ENCODE results near the gene EDEM1.

DNA sequence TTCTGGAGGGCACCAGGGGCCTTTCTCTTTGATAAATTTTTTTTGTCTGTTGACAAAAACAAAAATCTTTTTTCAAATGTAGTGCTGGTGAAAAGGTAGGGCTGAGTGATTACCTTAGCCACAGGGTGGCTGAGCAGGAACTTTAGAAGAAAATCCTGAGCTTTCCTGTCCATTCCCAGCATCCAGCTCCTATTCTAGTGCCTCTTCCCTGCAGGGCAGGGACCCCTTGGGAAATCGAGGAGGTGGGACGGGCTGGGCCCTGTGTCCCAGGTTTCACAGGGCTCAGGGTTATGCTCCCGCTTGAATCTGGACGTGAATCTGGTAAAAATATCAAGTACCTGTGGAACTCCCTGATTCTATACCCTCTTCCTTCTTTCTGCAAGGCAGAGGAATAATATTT, 31.7 kb downstream of the EDEM1 start:
- TF ChIP-seq, protein P1, sequence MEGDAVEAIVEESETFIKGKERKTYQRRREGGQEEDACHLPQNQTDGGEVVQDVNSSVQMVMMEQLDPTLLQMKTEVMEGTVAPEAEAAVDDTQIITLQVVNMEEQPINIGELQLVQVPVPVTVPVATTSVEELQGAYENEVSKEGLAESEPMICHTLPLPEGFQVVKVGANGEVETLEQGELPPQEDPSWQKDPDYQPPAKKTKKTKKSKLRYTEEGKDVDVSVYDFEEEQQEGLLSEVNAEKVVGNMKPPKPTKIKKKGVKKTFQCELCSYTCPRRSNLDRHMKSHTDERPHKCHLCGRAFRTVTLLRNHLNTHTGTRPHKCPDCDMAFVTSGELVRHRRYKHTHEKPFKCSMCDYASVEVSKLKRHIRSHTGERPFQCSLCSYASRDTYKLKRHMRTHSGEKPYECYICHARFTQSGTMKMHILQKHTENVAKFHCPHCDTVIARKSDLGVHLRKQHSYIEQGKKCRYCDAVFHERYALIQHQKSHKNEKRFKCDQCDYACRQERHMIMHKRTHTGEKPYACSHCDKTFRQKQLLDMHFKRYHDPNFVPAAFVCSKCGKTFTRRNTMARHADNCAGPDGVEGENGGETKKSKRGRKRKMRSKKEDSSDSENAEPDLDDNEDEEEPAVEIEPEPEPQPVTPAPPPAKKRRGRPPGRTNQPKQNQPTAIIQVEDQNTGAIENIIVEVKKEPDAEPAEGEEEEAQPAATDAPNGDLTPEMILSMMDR (IDR thresholded peaks at IDR 0.05), result no peak
- TF ChIP-seq POLR2A (IDR thresholded peaks at IDR 0.05) (no peak), EP300 (IDR thresholded peaks at IDR 0.05) (no peak)

Data from tibial nerve (tissue), 4 donors.